DMS53 treated with DMSO at 0.1 percent for 48 hours (cell line): ENCODE measurements around the gene CPED1.
A peak's percentile ranks its signal among the peaks of the same experiment; 100 is the strongest.
"Not testable (repeated sequence)": the region's sequence is repeated elsewhere in the genome, so short reads cannot be mapped to it uniquely, and the experiment has no call there.

ENCODE experiments used
- DNase-seq: peaks from one replicate; lab custom pipeline; 2025; ENCODE audit not compliant: unreplicated experiment; lab: John Stamatoyannopoulos, UW

Gene CPED1

DNA sequence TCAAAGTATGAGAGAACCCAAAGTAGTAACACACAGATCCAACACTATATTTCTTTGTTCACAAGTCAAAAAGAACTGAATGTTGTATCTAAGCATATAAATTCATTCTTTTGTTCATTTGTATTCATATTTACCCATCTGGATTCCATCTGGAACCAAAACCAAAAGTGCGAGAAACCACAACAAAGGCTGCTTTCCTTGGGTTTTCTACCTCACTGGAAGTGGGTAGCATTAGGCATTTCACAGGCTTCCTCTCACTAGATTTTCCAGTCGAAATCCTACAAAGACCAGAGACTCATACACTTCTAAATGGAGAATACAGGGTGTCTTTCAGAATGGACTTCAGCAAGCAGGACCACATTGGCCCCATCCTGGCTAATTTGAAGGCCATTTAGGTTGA, 230.5 kb downstream of the CPED1 start:
- no peak for DNase-seq

GRCh38 chr7:121221108-121221507, 232.6 kb downstream of the CPED1 start:
- DNase-seq, result not testable (repeated sequence)

DNA sequence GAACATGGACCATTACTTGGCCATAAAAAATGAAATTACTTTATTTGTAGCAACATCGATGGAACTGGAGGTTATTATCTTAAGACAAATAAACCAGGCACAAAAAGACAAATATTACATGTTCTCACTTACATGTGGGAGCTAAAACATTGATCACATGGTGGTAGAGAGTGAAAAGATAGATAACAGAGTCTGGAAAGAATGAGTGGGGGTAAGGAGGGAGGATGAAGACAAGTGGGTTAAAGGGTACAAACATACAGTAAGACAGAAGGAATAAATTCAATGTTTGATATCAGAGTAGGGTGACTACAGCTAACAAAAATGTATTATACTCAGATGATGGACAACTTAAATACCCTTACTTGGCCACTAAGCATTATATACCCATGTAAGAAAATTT, 240.3 kb downstream of the CPED1 start:
- DNase-seq, result no peak

DNA sequence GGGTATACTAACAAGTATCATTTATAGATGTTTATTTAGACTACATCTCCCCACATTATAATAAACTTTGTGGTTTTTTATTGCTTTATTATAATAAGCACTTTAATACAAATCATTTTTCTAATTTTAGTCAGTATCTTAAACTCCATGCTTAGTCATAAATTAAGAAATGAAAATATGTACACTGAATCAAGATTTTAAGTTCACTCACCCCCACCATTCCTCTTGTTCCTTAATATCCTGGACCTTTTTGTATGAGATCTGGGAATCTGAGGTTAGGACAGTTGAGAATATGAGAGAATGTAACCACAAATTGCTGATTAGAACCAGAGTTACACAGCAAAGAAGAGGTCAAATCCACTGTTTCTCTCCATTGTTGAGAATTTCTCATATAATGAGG, 246.7 kb downstream of the CPED1 start:
- no peak for DNase-seq

DNA sequence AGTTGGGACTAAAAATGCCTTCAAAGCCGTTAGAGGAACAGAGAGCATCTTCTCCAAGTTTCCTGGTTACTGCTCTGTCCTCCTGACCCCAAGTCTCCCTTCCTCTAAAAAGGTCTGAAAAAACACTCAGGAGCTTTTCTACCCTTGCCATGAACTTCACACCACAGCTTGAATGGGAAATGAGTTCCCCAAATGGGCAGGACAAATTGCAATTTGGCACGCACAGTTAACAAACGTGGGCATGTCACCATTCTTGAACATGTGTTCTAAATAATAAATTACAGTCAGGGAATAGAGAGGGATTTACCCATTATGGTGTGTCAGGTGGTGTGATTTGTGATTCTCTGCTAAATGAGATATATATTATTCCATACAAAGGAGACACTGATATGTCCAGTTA, 249.1 kb downstream of the CPED1 start:
- DNase-seq, result no peak

DNA sequence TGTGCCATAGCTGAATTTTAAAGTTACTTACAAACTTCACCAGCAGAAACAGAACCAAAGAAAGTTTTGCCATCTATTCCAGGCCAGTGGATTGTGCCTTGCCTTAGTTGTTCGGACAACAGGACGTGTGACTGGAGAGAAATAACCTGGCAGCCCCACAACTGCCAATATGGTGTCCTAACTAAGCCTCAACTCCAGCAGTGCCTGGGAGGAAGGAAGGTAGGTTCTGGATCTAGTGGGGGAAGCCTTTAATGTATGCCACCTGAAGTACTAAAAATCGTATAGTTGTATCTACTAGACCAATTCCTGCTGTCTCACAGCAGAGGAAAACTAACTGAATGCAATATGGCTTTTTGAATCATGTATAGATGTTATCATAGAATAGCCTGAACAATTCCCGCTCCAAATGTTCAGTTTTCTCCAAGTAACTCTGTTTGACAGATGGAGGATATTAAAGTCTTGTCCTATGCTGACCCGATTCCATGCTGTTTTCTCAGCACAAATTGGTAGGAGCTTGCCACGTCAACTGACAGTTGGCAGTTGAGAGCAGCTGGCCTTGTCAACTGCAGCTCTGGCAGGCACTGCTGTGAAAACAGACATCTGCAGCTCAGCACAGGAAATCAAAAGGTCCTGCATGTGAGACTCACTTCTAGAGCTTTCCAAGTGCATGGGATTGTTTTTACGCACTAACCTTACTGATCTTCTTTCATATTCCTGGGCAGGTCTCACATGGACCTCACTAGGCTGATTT, 255.8 kb downstream of the CPED1 start:
- no peak for DNase-seq

DNA sequence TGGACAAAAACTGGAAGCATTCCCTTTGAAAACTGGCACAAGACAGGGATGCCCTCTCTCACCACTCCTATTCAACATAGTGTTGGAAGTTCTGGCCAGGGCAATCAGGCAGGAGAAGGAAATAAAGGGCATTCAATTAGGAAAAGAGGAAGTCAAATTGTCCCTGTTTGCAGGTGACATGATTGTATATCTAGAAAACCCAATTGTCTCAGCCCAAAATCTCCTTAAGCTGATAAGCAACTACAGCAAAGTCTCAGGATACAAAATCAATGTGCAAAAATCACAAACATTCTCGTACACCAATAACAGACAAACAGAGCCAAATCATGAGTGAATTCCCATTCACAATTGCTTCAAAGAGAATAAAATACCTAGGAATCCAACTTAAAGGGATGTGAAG, 262.9 kb downstream of the CPED1 start:
- DNase-seq, result not testable (repeated sequence)

DNA sequence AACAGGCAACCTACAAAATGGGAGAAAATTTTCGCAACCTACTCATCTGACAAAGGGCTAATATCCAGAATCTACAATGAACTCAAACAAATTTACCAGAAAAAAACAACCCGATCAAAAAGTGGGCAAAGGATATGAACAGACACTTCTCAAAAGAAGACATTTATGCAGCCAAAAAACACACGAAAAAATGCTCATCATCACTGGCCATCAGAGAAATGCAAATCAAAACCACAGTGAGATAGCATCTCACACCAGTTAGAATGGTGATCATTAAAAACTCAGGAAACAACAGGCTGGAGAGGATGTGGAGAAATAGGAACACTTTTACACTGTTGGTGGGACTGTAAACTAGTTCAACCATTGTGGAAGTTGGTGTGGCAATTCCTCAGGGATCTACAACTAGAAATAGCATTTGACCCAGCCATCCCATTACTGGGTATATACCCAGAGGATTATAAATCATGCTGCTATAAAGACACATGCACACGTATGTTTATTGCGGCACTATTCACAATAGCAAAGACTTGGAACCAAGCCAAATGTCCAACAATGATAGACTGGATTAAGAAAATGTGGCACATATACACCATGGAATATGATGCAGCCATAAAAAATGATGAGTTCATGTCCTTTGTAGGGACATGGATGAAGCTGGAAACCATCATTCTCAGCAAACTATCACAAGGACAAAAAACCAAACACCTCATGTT, 264.2 kb downstream of the CPED1 start:
- not testable (repeated sequence) for DNase-seq

DNA sequence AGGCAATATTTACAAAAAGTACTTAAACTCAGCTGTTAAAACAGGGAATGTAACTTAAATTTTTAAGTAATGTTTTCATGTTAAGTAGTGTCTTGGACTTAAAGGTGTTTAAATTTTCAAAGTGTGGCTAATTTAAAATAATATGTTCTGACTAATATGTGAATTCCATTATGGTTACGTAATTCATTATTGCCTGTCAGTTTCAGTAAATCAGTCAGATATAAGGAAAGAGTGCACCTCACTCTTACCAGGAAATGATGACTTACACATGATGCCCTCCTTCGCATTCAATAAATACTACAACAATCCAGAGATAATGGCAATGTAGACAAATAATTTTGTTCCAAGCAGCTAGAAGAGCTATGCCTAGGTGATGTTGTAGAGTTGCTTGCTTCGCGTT, 271.3 kb downstream of the CPED1 start:
- DNase-seq, result no peak

DNA sequence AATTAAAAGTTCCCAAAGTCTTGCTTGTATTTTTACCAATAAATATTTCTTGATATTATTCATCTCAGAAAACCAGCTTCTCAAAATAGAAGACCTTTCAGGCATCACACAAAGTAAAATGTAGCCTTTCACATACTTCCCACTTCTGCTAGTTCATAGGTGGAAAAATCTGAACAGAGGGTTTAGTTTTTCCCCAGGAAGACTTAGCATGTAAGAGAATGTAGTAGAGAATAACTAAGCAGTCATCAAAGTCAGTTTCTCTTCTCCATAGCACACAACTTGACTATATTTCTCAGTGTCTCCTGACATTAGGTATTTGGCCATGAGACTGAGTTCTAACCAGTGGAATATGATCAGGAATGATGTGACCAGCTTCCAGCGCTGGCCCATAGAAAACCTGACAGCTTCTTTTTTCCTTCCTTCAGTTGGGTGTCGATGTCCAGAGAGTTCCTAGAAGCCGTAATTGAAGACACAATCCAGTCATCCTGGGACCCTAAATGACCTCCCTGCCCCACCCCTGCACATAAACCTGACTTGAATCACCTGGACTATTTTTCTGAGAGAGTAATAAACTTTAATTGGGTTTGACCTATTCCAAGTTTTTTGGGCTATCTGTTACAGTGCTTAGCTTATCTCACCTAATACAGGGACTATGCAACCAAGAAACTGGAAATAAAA, 272.8 kb downstream of the CPED1 start:
- DNase-seq, result no peak

- no peak for DNase-seq
Observed at GRCh38 chr7:121262221-121262620, 273.7 kb downstream of the CPED1 start.

GRCh38 chr7:121262969-121263368, 274.5 kb downstream of the CPED1 start:
- DNase-seq, result no peak

DNA sequence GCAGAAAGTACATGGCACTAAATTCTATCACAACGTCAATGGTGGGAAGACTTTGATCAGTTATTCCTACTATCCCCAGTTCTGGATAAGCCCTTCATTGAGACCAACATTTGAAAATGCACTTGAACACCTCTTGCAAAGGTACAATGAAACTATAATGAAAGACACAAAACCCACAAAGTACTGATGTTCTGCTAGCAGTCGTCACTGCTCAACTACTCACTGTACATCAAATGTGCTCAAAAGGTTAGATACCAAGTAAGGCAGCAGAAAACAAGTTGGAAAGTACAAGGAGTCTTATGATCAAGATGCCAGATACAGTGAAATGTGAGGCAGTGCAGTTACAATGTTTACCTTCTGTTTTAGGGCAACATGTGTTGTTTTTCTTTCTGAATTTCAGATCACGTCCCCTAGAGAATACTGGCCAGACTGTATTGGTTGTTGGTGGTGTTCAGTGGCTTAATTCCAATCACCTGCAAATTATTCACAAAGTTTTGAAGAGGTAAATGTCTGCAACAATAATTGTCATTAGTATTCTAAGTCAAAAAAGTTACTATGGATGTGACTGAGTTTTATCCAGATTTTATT, 277.9 kb downstream of the CPED1 start:
- DNase-seq, result no peak

DNA sequence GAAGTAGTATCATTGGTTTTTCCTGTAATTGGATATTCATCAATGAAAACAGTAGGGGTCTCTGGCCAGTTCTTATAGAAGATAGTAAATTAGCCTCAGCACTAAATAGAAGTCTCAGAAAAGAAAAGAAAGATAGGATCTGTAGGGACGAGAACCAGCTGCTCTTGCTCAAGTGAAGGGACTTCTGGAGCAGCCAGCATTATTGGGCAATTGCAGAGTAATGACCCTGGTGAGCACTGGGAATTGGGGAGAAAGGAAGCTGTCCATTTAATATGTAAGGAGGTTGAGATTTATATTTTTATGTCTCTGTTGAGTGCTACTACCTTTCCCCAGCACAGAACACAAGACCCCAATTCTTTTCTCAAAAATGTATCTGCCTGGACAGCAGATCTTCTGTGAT, 279.1 kb downstream of the CPED1 start:
- DNase-seq, result no peak

- no peak for DNase-seq
Observed at GRCh38 chr7:121269798-121270197, 281.3 kb downstream of the CPED1 start.

DNA sequence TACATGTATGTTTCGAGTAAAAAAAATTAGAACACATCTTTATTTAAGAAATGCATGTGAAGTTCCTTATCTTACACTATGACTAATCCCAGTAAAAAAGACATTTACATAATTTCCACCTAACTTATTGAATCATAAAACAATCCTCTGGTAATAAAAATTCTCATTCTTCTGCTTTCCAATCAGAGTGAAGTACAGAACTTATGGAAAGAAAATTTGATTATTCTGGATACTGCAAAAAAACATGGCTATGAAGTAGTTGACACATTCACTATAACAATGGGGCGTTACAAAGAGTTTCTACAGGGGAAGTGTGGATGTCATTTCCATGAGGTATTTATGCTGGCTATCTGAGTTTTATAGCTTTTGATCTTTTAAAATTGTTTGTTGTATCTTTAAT, 282.6 kb downstream of the CPED1 start:
- no peak for DNase-seq

DNA sequence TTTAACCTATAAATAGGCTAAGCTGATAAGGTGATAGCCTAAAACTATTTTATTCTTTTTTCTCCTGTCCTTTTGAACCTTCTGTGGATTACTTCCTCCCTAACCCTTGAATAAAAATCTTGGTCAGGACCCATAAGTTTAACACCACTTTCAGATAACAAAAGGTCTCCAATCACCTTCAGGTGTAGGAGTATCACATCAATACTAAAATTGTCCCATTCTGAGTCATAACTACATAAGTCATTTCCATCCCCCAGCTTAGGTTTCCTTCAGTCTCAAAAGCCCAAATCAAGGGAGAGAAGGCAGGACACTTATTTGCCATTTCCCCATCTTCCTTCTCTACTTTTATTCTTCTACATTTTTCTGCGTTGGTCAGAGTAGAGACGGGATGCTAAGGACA, 283.4 kb downstream of the CPED1 start:
- no peak for DNase-seq

DNA sequence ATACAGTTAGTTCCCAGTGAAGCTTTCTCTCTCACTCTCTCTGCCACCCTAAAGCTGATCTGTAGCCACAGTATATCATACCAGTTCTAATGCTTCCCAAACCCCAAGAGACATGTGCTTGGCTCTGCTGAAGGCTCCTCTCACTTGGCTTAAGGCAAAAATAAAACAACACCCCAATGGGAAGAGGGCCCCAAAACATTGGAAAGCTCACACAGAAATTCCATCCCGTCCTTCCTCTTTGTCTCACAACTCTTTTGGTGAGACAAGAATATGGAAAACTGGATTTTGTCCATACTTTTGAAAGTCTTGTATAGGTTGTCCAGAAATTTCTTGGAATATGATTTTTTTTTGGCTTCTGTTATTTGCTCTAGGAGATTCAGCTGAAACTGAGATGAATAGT, 284.2 kb downstream of the CPED1 start:
- no peak for DNase-seq

- no peak for DNase-seq
Observed at GRCh38 chr7:121273467-121274167, 285.1 kb downstream of the CPED1 start.

- DNase-seq, result no peak
Observed at GRCh38 chr7:121274467-121274866, 286.0 kb downstream of the CPED1 start.

DNA sequence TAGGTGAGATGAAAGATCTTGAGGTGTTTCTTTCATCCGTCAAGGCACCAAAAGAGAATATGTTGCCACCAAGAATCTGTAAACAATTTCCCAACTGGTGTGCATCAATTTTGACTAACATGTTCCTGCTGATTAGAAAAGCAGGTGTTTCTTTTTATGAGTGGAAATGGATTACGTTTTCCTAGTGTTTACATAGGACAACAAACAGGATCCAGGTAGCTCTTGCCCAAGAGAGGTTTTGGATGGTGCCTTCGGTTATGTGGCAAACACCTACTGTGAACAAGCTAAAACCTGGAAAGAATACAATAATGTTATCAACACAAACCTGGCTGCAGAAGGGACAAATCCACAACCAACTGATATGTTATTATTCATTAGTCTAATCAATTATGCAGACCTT, 286.7 kb downstream of the CPED1 start:
- DNase-seq, result peak; percentile 73
